SK-N-SH treated with all-trans-retinoic acid at 6 μM for 48 hours (cell line): ENCODE results near the gene ARSK.

Source experiments
- ATAC-seq: fragments of 200-7000 bp; cut with Tn5 transposase; 3 replicates; pipeline ENCODE4 v1.9.1; 2020; ENCODE audit warnings: mild to moderate bottlenecking, moderate library complexity
- ARNTL ChIP-seq: fragments of 450-650 bp; formaldehyde crosslinking; IDR thresholded peaks from 2 replicates; pipeline ENCODE4 v1.5.0; 2020; ENCODE audit warnings: low read depth, mild to moderate bottlenecking, moderate library complexity, borderline replicate concordance
- BACH2 ChIP-seq: fragments of 250-450 bp; sonication (Bioruptor Pico); IDR thresholded peaks from 2 replicates; pipeline ENCODE4 v1.9.0; 2021; ENCODE audit warnings: mild to moderate bottlenecking, borderline replicate concordance
- CREB5 ChIP-seq: fragments of 250-450 bp; sonication (Bioruptor Pico); IDR thresholded peaks from 2 replicates; pipeline ENCODE4 v1.5.1; 2020; ENCODE audit warnings: low read depth, mild to moderate bottlenecking, moderate library complexity
- CSDC2 ChIP-seq: fragments of 250-450 bp; sonication (Bioruptor Pico); IDR thresholded peaks from 2 replicates; pipeline ENCODE4 v1.5.0; 2020; ENCODE audit warnings: mild to moderate bottlenecking, moderate library complexity
- CSRNP3 ChIP-seq: fragments of 250-450 bp; sonication (Bioruptor Pico); IDR thresholded peaks from 2 replicates; pipeline ENCODE4 v1.5.1; 2021; ENCODE audit warnings: mild to moderate bottlenecking, moderate library complexity
- ESRRG ChIP-seq: fragments of 250-450 bp; sonication (Bioruptor Pico); IDR thresholded peaks from 2 replicates; pipeline ENCODE4 v1.6.1; 2021; ENCODE audit warnings: mild to moderate bottlenecking
- ISL1 ChIP-seq: fragments of 250-450 bp; sonication (Bioruptor Pico); IDR thresholded peaks from 2 replicates; pipeline ENCODE4 v2.1.2; 2022; ENCODE audit warnings: mild to moderate bottlenecking, moderate library complexity
- OSR1 ChIP-seq: fragments of 250-450 bp; sonication (Bioruptor Pico); IDR thresholded peaks from 2 replicates; pipeline ENCODE4 v1.8.0; 2022; ENCODE audit warnings: moderate library complexity, mild to moderate bottlenecking, inconsistent platforms
- PATZ1 ChIP-seq: fragments of 250-450 bp; sonication (Bioruptor Pico); IDR thresholded peaks from 2 replicates; pipeline ENCODE4 v1.8.0; 2020; ENCODE audit warnings: mild to moderate bottlenecking, moderate library complexity, borderline replicate concordance
- PPARA ChIP-seq: fragments of 250-450 bp; sonication (Bioruptor Pico); IDR thresholded peaks from 2 replicates; pipeline ENCODE4 v1.5.0; 2020; ENCODE audit warnings: mild to moderate bottlenecking, borderline replicate concordance
- SNAI2 ChIP-seq: fragments of 250-450 bp; sonication (Bioruptor Pico); IDR thresholded peaks from 2 replicates; pipeline ENCODE4 v1.5.0; 2020; ENCODE audit warnings: mild to moderate bottlenecking, moderate library complexity
- TCF4 ChIP-seq: fragments of 250-450 bp; sonication (Bioruptor Pico); IDR thresholded peaks from 2 replicates; pipeline ENCODE4 v1.8.0; 2021; ENCODE audit warnings: mild to moderate bottlenecking, moderate library complexity, borderline replicate concordance
- TOX ChIP-seq: fragments of 250-450 bp; sonication (Bioruptor Pico); IDR thresholded peaks from 2 replicates; pipeline ENCODE4 v1.8.0; 2021; ENCODE audit warnings: mild to moderate bottlenecking, moderate library complexity, borderline replicate concordance
- TSHZ2 ChIP-seq: fragments of 250-450 bp; sonication (Bioruptor Pico); IDR thresholded peaks from 2 replicates; pipeline ENCODE4 v1.5.0; 2020; ENCODE audit warnings: mild to moderate bottlenecking, moderate library complexity
- ZC3H10 ChIP-seq: fragments of 250-450 bp; sonication (Bioruptor Pico); IDR thresholded peaks from 2 replicates; pipeline ENCODE4 v1.5.1; 2021; ENCODE audit warnings: mild to moderate bottlenecking, moderate library complexity
- ZFP3 ChIP-seq: fragments of 250-450 bp; sonication (Bioruptor Pico); IDR thresholded peaks from 2 replicates; pipeline ENCODE4 v1.5.0; 2020; ENCODE audit warnings: mild to moderate bottlenecking, moderate library complexity
- ZFP30 ChIP-seq: fragments of 450-650 bp; formaldehyde crosslinking; IDR thresholded peaks from 2 replicates; pipeline ENCODE4 v1.5.0; 2022; ENCODE audit warnings: mild to moderate bottlenecking, moderate library complexity
- ZNF565 ChIP-seq: fragments of 450-650 bp; formaldehyde crosslinking; conservative IDR thresholded peaks from 2 replicates; pipeline ENCODE4 v1.5.0; 2020; ENCODE audit warnings: low read depth, mild to moderate bottlenecking, moderate library complexity
- ZNF70 ChIP-seq: fragments of 450-650 bp; formaldehyde crosslinking; IDR thresholded peaks from 2 replicates; pipeline ENCODE4 v1.5.0; 2020; ENCODE audit warnings: mild to moderate bottlenecking, moderate library complexity

The ARSK gene

DNA sequence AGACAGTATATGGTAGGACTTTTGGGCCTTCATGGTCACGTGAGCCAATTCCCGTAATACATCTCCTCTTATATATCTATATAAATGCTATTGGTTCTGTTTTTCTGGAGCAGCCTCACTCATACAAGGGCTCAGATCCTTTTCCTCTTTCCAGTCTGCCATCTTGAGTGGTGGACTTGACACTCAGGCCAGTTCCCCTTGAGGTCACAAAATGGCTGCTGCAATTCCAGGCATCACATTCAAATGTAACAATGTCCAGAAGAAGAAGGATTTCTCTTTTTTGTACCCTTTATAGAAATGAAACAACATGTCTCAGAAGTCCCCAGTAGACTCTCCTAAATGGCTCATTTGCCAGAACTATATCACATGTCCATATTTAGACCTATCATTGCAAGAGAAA, 69.5 kb downstream of the ARSK start (continued):
- TF ChIP-seq CSRNP3 (CRISPR knock-in tag) = no peak
- TF ChIP-seq CREB5 (CRISPR knock-in tag) = no peak
- no peak for TF ChIP-seq OSR1 (CRISPR knock-in tag)

- no peak for ATAC-seq
- TF ChIP-seq SNAI2 (CRISPR knock-in tag) = no peak
- TF ChIP-seq ARNTL (CRISPR knock-in tag) = no peak
- no peak for TF ChIP-seq ZNF565 (CRISPR knock-in tag)
- TF ChIP-seq ZFP30 (CRISPR knock-in tag) = no peak
Observed at GRCh38 chr5:95626701-95627100, 71.8 kb downstream of the ARSK start.

DNA sequence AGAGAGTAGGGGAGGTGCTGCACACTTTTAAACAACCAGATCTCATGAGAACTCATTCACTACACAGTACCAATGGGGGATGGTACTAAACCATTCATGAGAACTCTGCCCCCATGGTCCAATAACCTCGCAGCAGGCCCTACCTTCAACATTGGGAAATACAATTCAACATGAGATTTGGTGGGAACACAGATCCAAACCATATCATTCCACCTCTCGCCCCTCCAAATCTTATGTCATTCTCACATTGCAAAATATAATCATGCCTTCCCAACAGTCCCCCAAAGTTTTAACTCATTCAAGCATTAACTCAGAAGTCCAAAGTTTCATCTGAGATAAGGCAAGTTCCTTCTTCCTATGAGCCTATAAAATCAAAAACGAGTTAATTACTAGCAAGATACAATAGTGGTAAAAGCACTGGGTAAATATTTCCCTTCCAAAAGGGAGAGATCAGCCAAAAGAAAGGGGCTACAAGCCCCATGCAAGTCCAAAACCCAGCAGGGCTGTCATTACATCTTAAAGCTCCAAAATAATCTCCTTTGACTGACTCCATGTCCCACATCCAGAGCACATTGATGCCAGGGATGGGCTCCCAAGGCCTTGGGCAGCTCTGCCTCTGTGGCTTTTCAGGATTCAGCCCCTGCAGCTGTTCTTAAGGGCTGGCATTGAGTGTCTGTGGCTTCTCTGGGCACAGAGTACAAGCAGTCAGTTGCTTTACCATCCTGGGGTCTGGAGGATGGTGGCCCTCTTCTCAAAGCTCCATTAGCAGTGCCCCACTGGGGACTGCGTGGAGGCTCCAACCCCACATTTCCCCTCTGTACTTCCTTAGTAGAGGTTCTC, 73.3 kb downstream of the ARSK start:
- no peak for ATAC-seq
- no peak for TF ChIP-seq CSDC2 (CRISPR knock-in tag)
- TF ChIP-seq CSRNP3 (CRISPR knock-in tag) = no peak
- no peak for TF ChIP-seq TOX (CRISPR knock-in tag)
- no peak for TF ChIP-seq PATZ1 (CRISPR knock-in tag)
- TF ChIP-seq PPARA (CRISPR knock-in tag) = no peak
- no peak for TF ChIP-seq TCF4 (CRISPR knock-in tag)

DNA sequence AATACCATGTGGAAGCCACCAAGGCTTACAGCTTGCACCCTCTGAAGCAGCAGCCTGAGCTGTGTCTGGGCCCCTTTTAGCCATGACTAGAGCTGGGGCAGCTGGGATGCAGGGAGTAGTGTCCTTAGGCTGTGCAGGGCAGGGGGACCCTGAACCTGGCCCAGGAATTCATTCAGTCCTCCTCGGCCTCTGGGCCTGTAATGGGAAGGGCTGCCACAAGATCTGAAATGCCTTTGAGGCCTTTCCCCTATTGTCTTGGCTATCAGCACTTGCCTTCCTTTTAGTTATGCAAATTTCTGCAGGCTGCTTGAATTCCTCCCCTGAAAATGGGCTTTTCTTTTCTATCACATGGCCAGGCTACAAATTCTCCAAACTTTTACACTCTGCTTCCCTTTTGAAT, 74.0 kb downstream of the ARSK start:
- ATAC-seq = no peak
- TF ChIP-seq TSHZ2 (CRISPR knock-in tag) (no peak), SNAI2 (CRISPR knock-in tag) (no peak), ZNF70 (CRISPR knock-in tag) (no peak), TCF4 (CRISPR knock-in tag) (no peak), ZC3H10 (no peak), ZFP30 (CRISPR knock-in tag) (no peak), ZFP3 (CRISPR knock-in tag) (no peak), TOX (CRISPR knock-in tag) (no peak), ISL1 (no peak), CSRNP3 (CRISPR knock-in tag) (no peak), BACH2 (CRISPR knock-in tag) (no peak), OSR1 (CRISPR knock-in tag) (no peak), ESRRG (CRISPR knock-in tag) (no peak)
